HG03575 (cell line): Measurements from ENCODE around the gene MPRIP.

Experiments
- ATAC-seq: cut with Tn5 transposase; IDR thresholded peaks from one replicate; pipeline ENCODE4 v1.9.1; 2021; ENCODE audit not compliant: unreplicated experiment, insufficient number of reproducible peaks, low FRiP score; ENCODE audit errors: extremely low read depth

The MPRIP gene

DNA sequence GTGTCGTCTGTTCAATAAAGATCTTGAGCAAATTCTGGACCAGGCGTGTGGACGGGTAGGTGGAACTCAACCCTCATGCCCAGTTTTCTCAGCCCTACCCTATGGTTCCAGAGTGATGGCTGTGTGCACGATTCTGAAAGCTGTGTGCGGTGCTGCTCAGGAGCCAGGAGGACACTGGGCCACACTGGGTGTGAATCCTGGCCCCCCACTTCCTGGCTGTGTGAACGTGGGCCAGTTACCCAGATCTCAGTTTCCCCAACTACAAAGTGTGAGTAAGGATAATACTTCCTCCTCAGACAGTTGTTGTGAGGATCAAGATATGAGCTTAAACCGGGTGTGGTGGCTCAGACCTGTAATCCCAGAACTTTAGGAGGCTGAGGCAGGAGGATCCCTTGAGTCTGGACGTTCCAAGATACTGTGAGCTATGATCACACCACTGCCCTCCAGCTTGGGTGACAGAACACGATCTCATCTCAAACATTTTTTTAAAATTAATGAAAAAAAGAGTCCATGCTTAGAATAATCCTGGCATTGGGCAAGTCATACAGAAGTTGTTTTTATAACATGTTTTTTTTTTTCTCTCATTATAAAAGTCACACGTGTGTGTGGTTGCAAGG lies 14.7 kb upstream of the MPRIP start:
- no peak for ATAC-seq

GRCh38 chr17:17028059-17028877 lies 14.0 kb upstream of the MPRIP start:
- no peak for ATAC-seq

DNA sequence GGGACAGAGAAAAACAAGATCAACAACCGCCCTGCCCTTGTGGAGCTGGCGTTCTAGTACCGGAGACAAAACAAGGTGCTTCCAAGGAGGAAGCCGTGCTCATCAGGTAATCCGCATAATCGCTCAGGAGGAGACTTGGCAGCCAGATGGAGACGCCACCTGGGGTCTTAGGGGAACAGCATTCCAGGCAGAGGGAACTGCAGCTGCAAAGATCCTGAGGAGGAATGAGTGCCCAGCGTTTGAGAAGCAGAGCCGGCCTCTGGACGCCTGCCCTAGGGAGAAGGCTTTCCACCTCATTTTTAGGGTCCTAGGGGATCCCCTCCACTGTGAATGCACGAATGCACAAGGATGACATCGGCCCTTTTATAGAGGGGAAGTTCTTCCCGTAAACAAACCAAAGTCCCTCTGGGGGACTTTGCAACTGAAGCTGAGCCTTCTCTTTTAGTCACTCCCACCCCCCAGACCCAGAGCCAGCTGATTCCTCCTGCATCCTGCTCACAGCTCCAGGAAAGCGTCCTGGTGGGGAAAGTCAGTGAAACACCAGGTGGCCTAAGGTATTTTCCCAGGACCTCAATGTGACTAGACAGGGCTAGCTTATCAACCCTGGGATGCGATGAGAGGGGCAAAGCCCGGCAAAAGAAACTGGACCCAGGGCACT lies 13.2 kb upstream of the MPRIP start:
- ATAC-seq = no peak

- ATAC-seq = no peak
Measured at GRCh38 chr17:17029938-17030337, 12.3 kb upstream of the MPRIP start.

DNA sequence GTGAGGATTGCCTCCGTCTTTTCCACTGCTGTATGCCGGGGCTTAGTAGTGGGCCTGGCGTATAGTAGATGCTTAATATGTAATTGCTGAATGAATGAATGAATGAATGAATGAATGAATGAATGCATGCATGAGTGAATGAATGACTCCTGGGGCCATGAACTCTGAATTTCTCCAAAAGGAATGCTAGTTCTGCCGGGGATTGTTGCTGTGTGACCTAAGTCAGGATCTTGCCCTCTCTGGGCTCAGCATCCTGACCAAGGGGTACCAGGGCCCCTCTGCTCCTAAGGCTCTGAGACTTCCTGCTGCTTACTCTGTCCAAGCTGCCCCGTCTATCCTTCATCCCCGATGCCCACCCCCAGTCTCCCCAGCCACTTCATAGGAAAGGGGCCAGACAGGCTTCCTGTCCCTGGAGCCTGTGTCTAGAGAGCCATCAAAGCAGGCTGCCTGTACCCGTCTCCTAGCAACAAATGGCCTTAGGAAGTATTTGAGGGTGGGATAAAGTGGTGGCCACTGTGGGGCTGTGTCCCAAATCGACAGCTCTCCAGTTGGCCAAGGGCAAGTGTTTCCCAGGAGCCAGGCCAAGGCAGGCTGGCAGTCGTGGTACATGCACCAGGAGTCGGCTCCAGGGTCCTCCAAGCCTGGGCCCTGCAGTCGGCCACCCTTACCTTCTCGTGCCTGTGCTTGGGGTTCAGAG lies 11.6 kb upstream of the MPRIP start:
- no peak for ATAC-seq

DNA sequence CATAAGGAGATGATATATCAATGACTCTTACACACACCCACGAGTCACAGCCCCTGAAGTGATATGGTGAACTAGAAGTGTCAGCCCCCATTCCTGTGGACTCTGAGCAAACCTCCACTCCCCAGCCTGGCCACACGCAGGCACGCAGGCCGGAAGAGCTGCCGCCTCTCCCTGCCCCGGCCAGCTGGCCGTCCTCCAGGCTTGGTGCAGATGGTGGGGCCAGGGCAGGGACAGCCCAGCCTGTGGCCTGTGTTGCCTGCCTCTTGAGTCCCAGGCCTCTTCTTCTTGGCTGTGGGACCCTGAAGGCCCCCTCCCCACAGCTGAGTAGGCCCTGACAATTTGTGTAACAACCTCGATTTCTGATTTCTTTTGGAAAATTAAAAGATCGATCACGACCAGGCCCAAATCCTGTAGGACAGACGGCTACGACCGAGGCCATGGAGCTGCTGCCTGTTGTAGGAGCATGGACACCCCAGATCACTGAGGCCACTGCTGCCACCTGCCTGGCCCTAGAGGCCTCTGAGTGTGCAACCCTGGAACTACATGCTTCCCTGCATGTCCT lies 10.0 kb upstream of the MPRIP start:
- no peak for ATAC-seq

DNA sequence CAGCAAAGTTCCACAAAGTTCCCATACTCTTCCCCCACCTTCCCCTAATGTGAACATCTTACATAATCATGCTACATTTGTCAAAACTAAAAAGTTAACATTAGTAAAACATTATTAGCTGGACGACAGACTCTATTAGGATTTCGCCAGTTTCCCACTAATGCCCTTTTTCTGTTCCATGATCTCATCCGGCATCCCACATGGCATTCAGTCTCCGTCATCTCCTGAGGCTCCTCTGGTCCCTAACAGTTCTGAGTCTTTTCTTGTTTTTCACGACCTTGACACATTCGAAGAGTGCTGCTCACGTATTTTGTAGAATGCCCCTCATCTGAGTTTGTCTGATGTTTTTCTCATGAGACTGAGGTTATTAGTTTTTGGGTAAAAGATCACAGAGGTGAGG lies 8.8 kb upstream of the MPRIP start:
- ATAC-seq = no peak

GRCh38 chr17:17034026-17034425 lies 8.2 kb upstream of the MPRIP start:
- no peak for ATAC-seq

DNA sequence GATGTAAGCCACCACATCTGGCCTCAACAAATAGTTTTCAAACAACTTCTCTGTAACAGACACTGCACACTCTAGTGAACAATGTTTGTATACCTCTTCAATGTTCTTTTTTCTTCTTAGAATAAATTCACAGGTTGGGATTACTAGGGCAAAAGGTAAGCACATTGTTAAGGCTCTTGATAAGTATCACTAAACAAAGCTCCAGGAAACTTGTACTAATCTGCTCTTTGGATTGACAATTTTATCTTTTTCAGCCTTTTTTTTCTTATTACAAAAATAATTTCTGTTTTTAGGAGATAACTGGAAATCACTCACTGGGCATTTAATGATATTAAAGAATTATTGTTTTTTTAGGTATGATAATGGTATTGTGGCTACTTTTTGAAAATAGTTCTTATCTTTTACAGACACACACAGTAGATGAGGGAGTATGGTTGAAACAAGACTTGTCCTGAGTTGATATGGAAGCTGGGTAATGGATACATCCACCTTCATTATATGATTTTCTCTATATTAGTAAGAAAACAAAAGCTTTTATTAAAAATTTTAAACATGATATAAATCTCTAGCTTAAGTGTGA lies 7.7 kb upstream of the MPRIP start:
- ATAC-seq = no peak

- no peak for ATAC-seq
Measured at GRCh38 chr17:17035490-17035889, 6.8 kb upstream of the MPRIP start.

DNA sequence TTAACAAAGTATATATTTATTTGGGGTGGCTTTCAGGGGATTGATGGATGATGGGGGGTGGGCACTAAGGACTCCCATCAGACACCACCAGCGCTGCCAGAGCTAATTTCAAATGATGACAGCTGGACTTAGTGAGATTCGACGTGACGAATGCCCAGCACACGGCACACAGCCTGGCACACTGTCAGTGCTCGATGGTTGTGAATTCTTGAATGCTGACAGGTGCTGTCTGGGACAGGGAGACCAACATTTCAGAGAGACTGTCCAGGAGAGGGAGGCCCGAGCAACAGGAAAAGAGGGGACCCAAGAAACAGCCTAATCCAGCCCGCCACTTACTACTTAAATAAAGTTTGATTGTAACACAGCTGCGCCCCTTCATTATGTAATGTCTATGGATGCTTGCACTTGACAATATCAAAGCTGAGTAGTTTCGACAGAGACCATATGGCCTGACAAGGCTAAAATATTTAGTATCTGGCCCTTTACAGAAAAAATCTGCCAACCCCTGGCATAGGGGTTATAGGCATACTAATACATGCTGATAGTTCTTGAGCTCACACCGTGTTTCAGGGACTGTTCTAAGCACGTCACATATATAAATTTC lies 6.2 kb upstream of the MPRIP start:
- ATAC-seq = no peak

GRCh38 chr17:17036524-17036998 lies 5.7 kb upstream of the MPRIP start:
- no peak for ATAC-seq

DNA sequence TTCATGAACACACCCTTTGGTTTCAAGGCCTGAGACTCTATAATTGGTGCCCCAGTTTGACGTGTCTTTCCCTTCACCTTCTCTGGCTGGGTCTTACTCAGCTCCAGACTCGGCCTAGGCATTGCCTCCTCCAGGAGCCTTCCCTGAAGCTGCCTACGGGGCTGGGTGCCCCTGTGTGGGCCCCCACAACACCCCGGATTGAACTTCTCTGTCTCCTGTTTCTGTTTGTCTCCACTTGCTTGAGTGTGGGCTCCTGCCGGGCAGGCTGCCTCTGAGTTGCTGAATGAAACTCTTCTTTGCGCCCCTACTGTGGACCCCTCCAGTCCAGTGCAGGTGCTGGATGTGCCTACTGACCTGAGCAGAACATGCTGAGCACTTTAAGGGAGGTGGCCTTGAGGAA lies 2.3 kb upstream of the MPRIP start:
- ATAC-seq = no peak

DNA sequence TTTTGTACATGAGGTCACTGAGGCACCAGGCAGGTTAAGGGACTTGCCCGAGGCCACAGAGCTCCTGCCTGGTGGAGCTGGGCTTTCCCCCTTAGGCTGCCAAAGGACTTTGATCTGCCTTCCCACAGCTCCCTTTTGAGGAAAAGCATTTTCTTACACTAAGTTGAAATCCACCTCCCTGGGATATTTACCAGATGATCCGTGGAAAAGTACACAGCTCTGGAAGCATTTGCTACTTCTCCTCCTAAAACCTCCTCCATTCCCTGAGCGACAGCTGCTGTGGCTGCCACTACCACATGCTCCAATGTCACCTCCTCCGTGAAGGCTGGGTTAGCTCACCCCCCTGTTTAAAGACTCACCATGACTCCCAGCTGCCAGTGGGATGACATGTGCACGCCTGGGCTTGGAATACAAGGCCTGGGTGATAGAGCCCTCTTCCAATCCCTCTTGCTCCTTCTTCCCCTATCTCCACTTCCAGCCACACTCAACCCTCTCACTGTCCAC lies 1.2 kb upstream of the MPRIP start:
- no peak for ATAC-seq

DNA sequence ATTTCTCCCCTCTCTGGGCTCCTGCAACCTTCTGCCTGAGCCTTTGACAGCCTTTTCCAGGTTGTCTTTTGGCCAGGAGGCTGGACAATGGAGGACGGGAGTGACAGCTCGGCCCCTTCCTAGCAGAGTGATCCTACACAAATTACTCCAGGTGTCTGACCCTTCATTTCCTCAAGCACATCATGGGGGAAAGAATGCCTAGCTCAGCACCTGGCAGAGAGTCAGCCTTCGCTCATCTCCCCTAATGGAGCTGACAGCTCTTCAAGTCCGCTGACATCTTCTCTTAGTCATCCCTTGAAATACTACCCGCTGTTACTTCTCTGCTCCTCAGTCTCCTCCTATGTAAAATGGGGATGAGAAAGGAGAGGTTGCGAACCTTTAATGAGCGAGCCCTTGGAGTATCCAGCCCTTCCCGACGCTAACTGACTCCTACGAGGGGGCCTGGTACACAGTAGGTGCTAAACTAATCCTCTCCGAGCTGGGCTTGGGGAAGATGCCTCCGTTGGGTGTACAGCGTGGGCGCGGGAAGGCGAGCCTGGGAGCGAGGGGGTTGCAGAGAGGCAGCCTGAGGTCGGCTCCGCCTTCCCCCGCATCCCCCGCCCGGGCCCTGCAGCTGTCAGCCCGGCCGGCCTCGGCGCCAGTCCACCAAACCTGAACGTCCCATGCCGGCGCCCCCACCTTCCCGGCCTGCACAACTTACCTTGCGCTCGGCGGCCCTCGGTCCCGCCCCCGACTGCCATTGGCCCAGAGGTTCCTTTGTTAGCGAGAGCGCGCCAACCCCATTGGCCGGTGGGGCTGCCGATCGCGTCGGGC lies 480 bp upstream of the MPRIP start:
- ATAC-seq = peak; percentile 43

GRCh38 chr17:17042851-17043460 lies 699 bp downstream of the MPRIP start:
- no peak for ATAC-seq
